H1 (cell line): ENCODE measurements around the gene CFAP206. TPM values are rescaled to one million over a fixed set of nuclear protein-coding genes. Genes with fewer than 3 reads are reported as not detected.

ENCODE experiments used
- ASH2L ChIP-seq: fragments of 200-600, 300-600 bp; sonication (generic); IDR thresholded peaks from one replicate; pipeline ENCODE4 v1.7.1; 2017; ENCODE audit warnings: low read length
- ATF2 ChIP-seq: IDR thresholded peaks from 2 replicates; pipeline ENCODE4 v1.6.1; 2012; ENCODE audit warnings: low read length, inconsistent platforms
- JUND ChIP-seq: IDR thresholded peaks from 2 replicates; pipeline ENCODE4 v1.6.1; 2011; ENCODE audit warnings: mild to moderate bottlenecking, improper control_type of control experiment, low read length
- NANOG ChIP-seq: IDR thresholded peaks from 2 replicates; pipeline ENCODE4 v1.6.1; 2011; ENCODE audit warnings: low read length, low read depth, mild to moderate bottlenecking, inconsistent platforms; ENCODE audit not compliant: insufficient read depth, poor library complexity, severe bottlenecking
- RFX5 ChIP-seq: IDR thresholded peaks from 2 replicates; pipeline ENCODE4 v1.6.1; 2011; ENCODE audit warnings: low read depth, low read length, improper control_type of control experiment, borderline replicate concordance
- SAP30 ChIP-seq: fragments of 300-600 bp; sonication (generic); IDR thresholded peaks from 2 replicates; pipeline ENCODE4 v1.7.1; 2012; ENCODE audit warnings: low read length, moderate library complexity, mild to moderate bottlenecking, inconsistent platforms; ENCODE audit not compliant: insufficient read depth, insufficient replicate concordance
- SIN3A ChIP-seq, 2 experiments: IDR thresholded peaks in 1 of 2; conservative IDR thresholded peaks in 1 of 2; 2 replicates each; pipeline ENCODE4 v1.6.1; 2011 to 2012; ENCODE audit warnings: low read length in 2 of 2, improper control_type of control experiment in 1 of 2, low read depth in 1 of 2, mild to moderate bottlenecking in 1 of 2
- TAF1 ChIP-seq: IDR thresholded peaks from 2 replicates; pipeline ENCODE4 v1.6.1; 2011; ENCODE audit warnings: mild to moderate bottlenecking, low read depth, low read length
- TAF7 ChIP-seq: optimal IDR thresholded peaks from 2 replicates; pipeline ENCODE3; 2011; ENCODE audit warnings: low read depth, mild to moderate bottlenecking, inconsistent platforms, low read length, moderate library complexity, borderline replicate concordance
- polyA plus RNA-seq, 7 experiments: library from polyadenylated mRNA; depleted of rRNA in 3 of 7; stranded (reverse) in 5 of 7; unstranded in 2 of 7; fragments of >200 nt in 5 of 7; fragments of 200-250 nt in 2 of 7; gene quantifications; 1 replicate in 5 of 7; 2 replicates in 1 of 7; 4 replicates in 1 of 7; pipeline versions ENCODE4 v1.2.1 to v1.2.3, GENCODE V29; 2011 to 2013; ENCODE audit warnings: missing spikeins in 2 of 7, mixed read lengths in 2 of 7
- total RNA-seq: library from RNA; stranded (reverse); fragmentation: NEBNext Ultra II Directional; extraction: Animal tissue kit (Norgen Biotek cat#: 25700); gene quantifications from 2 replicates; pipeline ENCODE4 v1.2.1, GENCODE V29; 2021

The CFAP206 gene
- total and polyA plus RNA-seq, 2 of the 8 experiments (the other 6 are each of a cell fraction or from before 2014, with no cell fraction given): not detected

- TF ChIP-seq ATF2: no peak
- TF ChIP-seq RFX5: no peak
- peak; percentile 67 for TF ChIP-seq ASH2L
- TF ChIP-seq SAP30: peak; percentile 85
- TF ChIP-seq NANOG: no peak
- TF ChIP-seq TAF7: no peak
- peak in 1 of 2 experiments; percentile 85; a peak in 2 of 4 replicates for TF ChIP-seq SIN3A (conservative IDR thresholded peaks at IDR 0.05 in 1 of 2, IDR thresholded peaks at IDR 0.05 in 1 of 2; ENCODE audit: low read depth in 1 of 2, low read length in 2 of 2)
- TF ChIP-seq JUND: no peak
- TF ChIP-seq TAF1: peak; percentile 69; the same call in 1 of the 2 replicates
These were observed 65.0 kb downstream of the CFAP206 start, which contains the start of gene SLC35A1 (continued) for GRCh38 chr6:87472525-87473418.
